Peyer's patch (tissue), 4 donors: Measurements from ENCODE around the gene DONSON.

Experiments used
- CTCF ChIP-seq, 6 experiments: fragments of 450-650 bp in 4 of 6; fragments of 200-600 bp in 2 of 6; sonication (generic) in 1 of 6; IDR thresholded peaks; one replicate each; pipeline ENCODE4 v1.5.1; 2017 to 2019; ENCODE audit warnings: antibody characterized with exemption in 6 of 6, mild to moderate bottlenecking in 3 of 6, moderate library complexity in 1 of 6
- POLR2A ChIP-seq, 2 donors: fragments of 450-650 bp; IDR thresholded peaks; one replicate each; pipeline ENCODE4 v1.5.1; 2017; ENCODE audit warnings: antibody characterized with exemption in 2 of 2, mild to moderate bottlenecking in 2 of 2, moderate library complexity in 2 of 2

- TF ChIP-seq CTCF (IDR thresholded peaks at IDR 0.05) = no peak
- no peak for TF ChIP-seq POLR2A (IDR thresholded peaks at IDR 0.05)
Measured at GRCh38 chr21:33557447-33557846, 31.0 kb downstream of the DONSON start.
